ENCODE results near the gene RB1.
"Not testable (repeated sequence)": the region's sequence is repeated elsewhere in the genome, so short reads cannot be mapped to it uniquely, and the experiment has no call there.

Gene RB1

DNA sequence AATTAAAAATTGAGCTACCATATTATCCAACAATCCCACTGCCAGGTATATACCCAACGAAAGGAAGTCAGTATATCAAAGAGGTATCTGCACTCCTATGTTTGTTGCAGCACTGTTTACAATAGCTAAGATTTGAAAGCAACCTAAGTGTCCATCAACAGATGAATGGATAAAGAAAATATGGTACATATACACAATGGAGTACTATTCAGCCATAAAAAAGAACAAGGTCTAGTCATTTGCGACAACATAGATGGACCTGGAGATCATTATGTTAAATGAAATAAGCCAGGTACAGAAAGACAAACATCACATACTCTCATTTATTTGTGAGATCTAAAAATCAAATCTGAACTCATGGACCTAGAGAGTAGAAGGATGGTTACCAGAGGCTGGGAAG, 52.0 kb downstream of the RB1 start:
- DNase-seq = not testable (repeated sequence)

DNA sequence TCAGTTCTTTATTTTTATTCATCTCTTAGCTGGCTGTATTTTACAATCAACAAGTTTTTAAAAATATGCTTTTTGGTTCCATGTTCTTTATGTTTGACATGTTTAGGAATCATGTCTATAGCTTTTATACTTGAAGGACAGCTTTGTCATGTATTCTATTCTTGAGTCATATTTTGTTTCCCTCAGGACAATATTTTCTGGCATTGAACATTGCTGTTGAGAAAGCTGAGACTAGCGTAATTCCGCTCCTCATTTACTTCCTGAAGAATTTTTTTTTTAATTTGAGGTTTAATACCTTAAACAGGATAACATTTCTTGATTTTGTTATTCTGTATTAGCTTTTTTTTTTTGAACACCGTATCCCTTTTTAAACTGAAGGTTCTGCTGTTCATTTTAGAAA, 53.2 kb downstream of the RB1 start:
- DNase-seq = no peak

DNA sequence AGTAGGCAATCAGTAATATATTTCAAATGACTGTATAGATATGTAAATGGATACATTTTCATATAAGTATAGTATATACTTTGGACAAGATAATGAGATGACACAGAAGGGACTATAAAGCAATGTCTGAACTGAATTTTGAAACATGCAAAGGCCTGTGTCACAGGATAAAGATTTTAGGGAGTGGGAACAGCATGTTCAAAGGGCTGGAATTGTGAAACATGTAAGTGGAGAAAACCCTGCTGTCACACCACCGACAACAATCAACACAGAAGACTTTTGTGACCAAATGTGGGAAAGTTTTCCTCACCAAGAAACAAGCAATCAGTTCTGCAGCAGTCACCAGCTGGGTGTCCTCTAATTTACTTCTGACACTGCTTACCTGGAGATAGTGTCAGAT, 66.4 kb downstream of the RB1 start:
- no peak for DNase-seq

DNA sequence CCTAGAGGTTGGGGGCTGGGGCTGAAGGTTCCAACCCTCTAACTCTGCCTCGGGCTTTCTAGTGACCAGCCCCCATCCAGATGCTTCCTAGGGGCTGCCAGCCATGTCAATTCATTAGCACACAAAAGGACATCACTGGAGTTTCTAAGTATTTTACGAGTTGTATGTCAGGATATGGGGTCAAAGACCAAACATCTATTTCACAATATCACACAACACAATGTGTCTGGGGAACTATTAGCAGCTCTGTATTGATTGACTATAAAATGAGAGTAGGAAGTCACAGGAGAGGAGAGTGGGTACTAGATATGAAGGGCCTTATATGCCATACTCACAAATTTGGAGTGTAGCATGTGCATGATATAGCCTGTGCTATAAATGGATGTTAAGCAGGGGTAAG, 67.3 kb downstream of the RB1 start:
- DNase-seq = no peak

DNA sequence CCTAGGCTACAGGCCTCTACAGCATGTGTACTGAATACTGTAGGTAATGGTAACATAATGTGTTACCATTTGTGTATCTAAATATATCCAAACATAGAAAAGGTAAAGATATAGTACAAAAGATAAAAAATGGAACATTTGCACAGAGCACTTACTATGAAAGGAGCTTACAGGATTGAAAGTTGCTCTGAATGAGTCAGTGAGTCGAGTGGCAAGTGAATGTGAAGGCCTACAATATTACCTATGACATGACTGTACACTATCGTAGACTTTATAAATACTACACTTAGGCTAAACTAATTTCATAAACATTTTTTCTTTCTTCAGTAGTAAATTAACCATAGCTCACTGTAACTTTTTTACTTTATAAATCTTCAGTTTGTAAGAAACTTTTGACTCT, 74.3 kb downstream of the RB1 start:
- DNase-seq = no peak

DNA sequence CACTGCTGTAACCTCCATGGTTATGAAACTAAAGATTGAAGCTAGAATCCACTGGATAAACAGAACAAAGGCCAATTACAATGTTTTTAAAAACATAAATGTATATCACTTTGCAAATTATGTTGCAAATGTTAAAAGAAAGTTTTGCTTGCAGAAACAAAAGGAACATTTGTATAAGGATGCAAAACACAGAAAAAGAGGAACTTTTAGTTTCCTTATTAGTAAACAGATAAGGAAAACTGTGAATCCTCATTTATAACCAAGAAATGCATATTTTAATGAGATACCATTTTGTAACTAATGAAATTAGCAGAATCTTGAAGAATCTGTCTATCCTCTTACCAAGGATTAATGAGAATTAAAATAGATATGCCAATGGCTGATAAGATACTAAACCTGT, 77.0 kb downstream of the RB1 start:
- no peak for DNase-seq

DNA sequence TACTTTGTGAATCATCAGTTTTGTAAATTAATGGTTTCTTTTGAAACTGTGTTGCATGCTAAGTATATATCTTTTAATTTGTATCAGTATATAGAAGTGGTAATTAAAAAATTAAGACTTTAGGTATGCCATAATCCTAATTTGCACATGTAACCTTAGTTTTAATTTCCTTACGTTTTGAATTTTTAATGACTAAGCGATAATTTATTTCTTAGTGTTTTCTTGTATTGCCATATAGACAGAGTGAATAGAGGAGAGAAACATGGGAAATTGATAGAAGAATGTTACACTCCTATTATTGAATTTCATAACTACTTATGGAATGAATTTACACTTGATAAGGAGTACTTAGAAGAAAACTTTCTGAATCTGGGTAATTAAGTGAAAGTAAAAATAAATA, 79.8 kb downstream of the RB1 start:
- DNase-seq = no peak

DNA sequence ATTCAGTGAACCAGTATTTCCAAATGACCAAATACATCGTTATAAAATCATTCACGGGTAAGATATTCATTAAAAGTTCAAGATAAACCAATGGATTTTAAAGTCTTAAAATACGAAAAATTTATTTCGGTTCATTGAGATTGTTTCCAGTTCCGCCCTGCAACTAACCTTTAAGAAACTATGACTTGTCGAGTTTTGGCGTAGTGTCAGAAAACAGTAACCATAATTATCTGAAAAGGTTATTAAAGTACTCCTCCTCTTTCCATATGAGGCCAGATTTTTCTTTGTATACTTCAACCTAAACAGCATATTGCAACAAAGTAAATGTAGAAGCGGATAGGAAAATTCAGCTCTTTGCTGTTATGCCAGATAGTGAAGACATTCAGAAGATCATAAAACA, 83.3 kb downstream of the RB1 start:
- DNase-seq = no peak

DNA sequence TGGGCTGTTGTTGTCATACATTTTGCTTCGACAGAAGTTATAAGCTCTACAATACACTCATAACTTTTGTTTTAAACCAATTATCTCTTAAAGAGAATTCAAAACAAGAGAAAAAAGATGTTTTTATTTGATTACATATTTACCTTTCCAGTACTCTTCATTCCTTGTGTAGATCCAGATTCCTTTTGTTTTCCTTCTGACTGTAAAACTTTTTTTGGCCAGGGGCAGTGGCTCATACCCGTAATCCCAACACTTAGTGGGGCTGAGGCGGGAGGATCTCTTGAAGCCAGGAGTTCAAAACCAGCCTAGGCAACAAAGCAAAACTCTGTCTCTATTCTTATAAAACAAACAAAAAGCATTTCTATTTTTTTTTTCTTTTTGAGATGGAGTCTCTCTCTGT, 87.7 kb downstream of the RB1 start:
- DNase-seq = no peak

DNA sequence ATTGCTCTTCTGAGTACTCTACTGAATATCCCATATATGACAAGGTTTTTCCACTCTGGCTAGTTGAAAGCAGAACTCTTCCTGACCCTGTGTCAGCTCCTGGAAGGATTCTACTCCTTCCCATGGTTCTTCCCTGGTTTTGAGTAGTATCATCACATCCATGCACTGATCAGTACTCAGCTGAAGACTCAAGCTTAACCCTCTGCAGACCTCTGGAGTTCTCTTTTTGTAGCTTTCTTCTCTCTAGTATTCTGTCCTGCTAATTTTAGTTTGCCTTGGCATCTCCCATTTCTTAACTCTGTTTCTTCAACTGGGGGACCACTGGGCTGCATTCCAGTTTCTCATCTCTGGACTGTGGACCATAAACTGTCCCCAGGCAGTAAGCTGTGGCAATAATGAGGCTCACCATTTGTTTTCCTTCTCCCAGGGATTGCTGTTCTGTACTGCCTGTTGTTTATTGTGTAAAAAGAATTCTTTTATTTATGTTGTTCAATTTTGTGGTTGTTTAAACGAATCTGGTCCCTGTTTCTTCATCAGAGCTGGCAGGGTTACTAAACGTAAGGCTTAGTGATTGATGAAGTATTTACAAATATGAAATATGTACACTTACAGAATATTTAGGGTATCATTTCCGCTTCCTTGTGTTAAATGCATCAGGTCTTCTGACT, 89.6 kb downstream of the RB1 start:
- DNase-seq = no peak

DNA sequence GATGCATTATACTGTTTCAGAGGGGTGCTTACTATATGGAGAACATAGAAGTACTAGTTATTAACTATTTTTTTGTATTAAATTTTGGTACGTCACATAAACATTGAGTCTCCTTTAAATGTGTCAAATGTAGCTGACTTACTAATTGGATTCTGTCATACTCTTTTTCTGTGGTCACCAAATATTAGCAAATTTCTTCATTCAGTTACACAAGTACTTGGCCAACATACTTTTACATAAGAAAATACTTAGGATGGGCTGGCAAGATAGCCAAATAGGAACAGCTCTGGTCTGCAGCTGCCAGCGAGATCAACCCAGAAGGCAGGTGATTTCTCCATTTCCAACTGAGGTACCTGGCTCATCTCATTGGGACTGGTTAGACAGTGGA, 90.1 kb downstream of the RB1 start:
- no peak for DNase-seq

DNA sequence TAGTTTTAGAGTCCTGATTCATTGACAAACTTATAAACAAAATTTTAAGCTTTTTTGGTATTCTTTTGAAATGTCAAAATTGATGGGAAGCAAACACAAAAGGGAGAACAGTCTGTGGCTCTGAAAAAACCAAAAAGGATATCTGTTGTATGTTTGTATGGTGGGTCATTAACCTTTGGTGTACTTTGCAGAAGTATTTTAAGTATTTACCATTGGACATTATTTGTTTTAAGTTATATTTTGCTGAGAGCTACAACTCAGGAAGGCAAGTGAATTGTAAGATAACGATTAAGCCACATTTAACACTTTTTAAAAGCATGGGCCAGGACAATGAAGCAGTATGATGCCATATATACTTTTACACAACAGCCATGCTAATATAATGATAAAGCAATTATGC, 94.2 kb downstream of the RB1 start:
- no peak for DNase-seq

DNA sequence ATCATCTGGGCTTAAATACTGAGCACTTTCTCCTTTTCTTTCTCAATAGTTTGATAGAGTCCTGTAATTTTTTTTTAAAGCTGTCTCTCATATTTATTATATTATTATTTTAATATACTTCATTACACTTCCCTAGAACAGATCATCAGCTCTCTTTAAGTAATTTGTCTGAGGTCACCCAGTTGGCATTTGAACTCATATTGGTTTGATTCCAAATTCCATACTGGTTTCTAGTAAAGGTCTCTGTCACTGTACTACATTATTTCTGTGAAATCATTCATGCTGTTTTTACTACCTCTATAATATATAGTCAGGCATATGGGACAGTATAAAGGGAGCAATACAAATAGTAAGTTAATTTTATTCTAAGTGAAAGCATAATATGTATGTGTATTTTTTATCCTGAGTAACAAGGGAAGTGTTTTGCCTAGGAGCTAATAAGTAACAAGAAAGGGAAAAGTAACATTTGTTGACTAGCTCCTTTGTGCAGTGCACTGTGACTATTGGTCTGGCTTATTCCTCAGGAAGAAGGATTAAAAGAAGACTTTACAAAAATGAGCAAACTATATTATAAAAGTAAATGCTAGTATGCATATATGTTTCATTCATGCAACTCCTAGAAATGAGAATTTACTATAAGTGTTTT, 95.0 kb downstream of the RB1 start:
- DNase-seq = no peak

DNA sequence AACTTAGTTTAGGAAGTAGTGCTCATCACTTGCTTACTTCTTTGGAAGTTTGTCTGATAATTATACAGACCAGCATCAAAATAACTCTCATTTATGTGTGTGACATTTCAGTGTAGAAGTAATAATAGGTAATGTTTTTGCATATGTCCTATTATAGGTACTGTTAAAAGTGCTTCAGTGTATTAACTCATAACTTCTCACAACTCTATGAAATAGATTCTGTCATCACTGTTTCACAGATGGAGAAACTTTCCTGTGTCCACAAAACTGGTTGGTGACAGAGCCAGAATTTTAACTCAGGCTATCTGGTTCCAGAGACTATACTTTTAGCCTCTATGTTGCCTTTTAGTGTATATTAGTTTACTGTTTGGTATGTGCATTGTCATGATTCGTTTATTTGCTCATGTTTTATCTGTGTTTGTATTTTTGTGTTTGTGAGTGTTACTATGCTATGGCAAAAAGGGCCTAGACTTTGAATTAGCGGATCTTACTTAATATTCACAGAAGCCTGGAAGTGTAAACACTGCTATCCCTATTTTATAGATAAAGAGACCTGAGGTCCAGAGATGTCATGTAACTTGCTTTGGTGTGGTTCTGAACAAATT, 96.6 kb downstream of the RB1 start:
- DNase-seq = no peak

DNA sequence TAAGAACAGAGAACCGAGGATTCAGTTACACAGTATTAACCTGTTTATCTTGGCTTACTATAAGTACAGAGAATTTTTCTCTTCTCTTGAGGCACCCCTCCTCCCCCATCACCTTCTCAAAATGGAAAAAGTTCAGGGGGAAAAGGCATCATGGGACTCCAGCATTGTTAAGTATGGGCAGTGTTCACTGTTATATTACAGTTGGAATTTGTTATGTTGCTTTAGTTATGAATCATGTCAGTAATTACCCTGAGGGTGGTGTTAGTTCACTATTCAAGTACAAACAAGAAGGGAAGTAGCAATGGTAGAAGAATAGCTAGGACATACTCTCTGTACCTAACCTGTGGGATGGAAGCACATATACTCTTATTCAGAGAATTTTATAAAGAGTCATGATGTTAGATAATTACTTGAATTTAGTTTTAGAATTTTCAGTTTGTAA, 97.3 kb downstream of the RB1 start:
- no peak for DNase-seq

DNA sequence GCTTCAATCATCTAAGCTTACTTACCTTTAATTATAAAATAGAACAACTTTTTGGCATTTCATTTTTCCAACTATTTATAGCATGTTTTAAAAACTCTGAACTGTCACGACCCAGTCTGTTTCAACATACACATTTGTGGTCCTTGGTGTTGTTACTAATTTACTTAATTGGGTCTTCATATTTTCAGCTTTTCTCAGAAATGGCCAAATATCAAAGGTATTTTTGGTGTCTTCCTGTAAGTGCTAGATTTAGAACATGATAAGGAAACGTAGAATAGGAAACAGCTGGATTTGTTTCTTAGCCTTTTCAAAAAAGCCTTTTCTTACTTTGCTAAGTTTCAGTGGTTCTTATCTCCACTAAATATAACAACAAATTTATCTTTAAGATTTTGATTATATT, 97.9 kb downstream of the RB1 start:
- no peak for DNase-seq

DNA sequence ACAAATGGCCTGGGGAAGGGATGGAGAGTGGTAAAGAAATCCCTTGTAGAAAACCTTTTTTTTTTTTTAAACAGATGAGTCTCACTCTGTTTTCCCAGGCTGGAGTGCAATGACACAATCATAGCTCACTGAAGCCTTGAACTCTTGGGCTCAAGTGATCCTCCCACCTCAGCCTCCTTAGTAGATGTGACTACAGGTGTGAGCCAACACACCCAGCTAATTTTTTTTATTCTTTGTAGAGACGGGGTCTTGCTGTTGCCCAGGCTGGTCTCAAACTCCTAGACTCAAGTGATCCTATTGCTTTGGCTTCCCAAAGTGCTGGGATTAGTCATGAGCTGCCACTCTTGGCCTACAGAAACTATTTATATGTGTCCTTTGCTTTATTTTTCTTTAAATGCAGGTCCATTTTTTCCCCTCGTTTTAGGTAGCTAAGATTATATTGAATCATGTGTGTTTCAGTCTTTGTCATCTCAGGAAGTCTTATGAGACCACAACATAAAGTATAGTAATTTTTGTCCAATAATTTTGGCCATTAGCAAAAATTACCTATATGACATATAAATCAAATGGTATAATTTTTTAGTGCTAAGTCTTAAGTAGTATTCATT, 98.9 kb downstream of the RB1 start:
- no peak for DNase-seq

DNA sequence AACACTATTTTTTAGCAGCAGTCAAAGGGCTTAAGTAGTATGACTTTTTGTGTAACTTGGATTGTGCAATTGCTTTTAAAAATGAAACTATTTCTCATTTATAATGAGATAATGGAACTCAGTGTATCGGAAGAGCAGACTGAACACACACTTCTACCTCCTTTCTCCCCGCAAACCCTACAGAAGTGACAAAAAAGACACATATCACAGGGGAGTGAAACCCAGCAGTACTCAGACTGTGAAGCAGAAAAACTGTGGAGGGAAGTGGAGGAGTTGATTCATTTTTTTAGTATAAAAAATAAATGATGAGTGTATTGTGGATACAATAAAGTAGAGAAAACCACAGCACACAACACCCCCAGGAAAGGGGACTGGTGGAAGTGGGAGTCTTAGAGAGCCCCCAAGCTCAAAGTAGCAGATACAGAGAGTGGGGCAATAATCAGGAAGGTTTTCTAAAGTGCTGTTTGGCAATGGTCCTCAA, 99.6 kb downstream of the RB1 start:
- DNase-seq = peak; percentile 28

DNA sequence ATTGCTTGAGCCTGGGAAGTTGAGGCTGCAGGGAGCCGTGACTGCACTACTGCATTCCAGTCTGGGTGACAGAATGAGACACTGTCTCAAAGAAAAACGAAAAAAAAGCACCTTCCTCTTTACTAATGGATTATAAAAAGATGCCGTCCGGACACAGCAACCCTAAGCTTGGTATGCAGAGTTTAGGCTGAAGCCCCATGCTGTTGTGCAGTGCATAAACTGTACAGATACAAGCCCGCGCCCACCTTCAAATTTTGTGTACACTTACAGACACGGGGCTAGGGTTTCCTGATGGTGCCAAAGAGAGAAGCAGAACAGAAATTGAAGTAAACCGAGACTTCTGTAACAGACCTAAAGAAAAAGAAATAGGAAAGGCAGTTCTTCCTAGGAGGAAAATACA, 100.4 kb downstream of the RB1 start:
- DNase-seq = no peak

DNA sequence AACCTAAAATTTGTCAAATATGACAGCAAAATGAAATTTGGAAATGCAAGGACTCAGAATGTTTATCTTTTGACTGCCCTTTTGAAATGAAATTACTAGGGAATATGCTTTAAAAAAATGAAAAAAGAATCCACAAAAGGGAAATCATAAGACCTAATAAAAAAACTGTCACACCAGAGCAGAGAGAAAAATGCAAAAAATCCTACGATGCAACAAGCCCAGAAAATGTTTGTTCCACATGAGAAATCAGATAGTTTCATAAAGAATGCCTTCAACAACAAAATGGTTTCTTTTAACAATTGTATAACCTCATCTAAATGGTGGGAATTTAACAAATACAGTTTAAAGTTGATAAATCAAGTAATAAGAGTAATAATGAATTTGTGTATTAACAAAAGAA, 101.4 kb downstream of the RB1 start:
- no peak for DNase-seq

DNA sequence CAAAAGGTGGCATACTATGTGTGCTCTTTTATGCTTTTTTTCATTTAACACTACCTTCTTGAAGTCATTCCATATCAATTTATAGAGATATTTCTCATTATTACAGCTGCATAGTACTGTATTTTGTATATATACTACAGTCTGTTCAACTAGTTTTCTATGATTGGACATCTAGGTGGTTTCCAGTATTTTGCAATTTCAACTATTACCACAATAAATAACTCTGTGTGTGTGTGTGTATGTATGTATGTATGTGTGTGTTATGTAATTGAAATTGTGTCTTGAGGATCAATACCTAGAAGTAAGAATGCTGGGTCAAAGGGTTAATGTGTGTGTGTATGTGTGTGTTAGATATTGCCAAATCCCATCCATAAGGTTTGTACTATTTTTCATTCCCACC, 102.3 kb downstream of the RB1 start:
- no peak for DNase-seq

DNA sequence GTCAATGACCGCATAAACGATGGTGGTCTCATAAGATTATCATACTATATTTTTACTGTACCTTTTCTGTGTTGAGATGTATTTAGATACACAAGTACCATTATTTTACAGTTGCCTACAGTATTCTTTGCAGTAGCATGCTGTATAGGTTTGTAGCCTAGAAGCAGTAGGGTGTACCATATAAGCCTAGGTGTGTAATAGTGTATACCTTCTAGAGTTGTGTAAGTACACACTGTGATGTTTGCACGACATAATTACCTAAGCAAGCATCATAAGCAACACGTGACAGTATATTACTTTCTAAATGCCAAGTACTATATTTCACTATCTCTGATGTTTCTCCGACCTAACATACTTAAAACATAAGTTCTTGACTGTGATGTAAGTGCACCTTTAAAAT, 106.6 kb downstream of the RB1 start:
- no peak for DNase-seq

DNA sequence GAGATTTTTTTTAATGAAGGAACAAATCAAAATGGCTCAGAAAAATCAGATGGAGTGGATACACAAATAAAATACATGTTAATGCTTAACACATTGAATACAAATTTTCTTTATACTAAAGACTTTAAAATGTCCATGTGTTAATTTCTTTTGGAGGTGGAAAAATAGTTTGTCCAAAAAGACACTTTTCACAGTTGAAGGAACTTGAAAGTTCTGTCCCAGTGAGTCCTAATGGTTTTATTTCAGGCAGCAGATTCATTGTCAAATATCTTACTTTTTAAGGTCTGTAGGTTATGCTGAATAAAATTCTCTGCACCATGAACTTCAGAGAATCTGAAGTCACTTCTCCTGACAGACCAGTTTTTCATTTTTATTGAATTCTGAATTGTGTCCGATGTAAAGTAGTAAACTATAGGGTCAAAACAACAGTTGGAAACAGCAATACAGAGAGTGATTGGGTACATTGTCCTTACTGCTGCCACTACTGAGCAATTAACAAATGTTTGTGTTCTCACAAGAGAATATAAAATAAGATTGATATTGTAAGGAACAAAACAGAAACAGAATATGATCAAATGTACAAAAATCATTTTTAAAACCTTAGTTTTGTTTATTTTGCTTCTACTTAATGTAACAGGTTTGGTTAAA, 107.7 kb downstream of the RB1 start:
- DNase-seq = no peak
